GM10266 (cell line): ENCODE data around the gene MEX3A.

ENCODE experiments used
- DNase-seq: peaks from one replicate; pipeline ENCODE4 v3.0.0; 2012; ENCODE audit errors: extremely low spot score
- CTCF ChIP-seq: IDR thresholded peaks from 2 replicates; pipeline ENCODE4 v1.5.1; 2012; ENCODE audit warnings: mild to moderate bottlenecking, low read depth; ENCODE audit not compliant: control insufficient read depth, insufficient read depth; ENCODE audit errors: missing control alignments

The MEX3A gene

DNA sequence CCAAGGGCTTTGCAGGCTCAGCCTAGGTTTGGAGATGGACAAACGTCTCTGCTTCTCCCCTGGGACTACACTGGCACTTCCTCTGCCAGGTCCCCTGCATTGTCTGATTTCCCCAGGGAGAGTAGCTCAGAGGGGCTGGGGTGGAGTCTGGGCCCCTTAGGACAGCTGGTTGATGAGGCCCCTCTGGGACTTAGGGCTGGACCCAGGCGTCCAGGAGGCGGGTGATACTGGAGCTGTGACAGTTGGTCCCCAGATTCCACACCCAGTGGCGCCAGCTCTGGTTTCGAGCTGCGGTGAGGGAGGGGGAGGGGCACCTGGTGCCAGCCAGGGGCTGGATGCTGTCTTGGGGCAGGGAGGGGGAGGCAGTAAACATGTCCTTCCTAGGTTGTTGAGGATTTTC lies 7.4 kb upstream of the MEX3A start:
- TF ChIP-seq CTCF, result no peak
- DNase-seq, result no peak

- no peak for DNase-seq
- TF ChIP-seq CTCF, result no peak
These were observed 4.0 kb upstream of the MEX3A start for GRCh38 chr1:156086256-156086662.

- TF ChIP-seq CTCF, result no peak
- DNase-seq, result no peak
These were observed 1.8 kb upstream of the MEX3A start for GRCh38 chr1:156083800-156084790.

GRCh38 chr1:156081917-156082308 lies 352 bp downstream of the MEX3A start:
- TF ChIP-seq CTCF, result no peak
- DNase-seq, result no peak

DNA sequence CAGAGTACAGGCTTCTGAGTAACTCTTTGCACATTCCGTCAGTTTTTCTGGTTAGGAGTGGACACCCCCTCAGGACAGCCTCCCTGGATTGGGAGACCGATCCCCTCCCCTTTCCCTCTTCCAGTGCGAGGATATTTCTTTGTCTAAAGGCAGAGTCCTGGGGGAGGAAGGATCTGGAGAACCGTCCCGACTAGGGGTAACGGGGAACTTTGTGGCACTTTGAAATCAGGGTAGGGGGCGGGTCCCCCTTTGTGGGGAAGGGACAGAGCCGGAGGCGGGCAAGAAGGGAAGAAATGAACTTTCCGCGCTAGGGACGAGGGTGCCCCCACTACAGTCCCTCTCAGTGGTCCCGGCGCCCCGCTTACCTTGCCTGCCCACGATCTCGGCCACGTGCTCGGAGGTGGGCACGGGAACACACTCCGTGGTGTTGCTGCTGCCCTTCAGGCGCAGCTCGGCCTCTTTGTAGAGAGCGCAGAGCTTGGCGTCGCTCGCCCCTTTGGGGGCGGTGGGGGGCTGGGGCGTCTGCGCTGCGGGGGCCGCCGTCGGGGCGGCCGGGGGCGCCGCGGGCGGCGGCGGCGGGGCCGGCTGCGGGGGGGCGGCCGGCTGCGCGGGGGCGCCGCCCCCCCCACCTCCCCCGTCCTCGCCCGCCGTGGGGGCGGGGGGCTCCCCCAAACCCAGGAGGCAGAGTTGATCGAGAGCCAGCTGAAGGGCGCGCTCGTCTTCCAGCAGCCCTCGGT lies 917 bp downstream of the MEX3A start:
- TF ChIP-seq CTCF, result no peak
- peak; percentile 51 for DNase-seq

DNA sequence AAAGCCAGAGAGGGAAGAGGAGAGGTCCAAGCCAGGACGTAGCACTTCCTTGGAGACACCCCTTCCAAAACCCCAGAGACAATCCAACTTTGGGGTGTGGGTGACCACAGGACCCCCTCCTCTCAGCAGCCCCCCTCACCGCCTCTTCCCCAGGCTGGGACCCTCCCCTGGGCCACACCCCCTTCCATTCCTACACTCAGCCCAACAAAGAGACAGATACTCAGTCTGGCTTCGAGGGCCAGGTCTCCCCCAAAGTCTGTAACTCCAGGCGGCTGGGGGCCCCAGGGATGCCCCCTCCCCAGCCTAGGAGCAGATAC lies 1.4 kb downstream of the MEX3A start:
- no peak for TF ChIP-seq CTCF
- no peak for DNase-seq
